HFFc6 (cell line): ENCODE data around the gene AMER2. TPM values are rescaled to one million over a fixed set of nuclear protein-coding genes. Genes with fewer than 3 reads are reported as not detected.

Experiments used
- DNase-seq: peaks from one replicate; pipeline ENCODE4 v3.0.0-alpha.2; 2018
- H3K27ac Mint-ChIP-seq: 2 replicates; pipeline ENCODE4 v1.8.0; 2020; ENCODE audit warnings: mild to moderate bottlenecking, mixed read lengths
- H3K27me3 Mint-ChIP-seq: 2 replicates; pipeline ENCODE4 v1.8.0; 2021; ENCODE audit warnings: mild to moderate bottlenecking, moderate library complexity, mixed read lengths; ENCODE audit not compliant: insufficient read depth
- H3K36me3 Mint-ChIP-seq: 2 replicates; pipeline ENCODE4 v1.8.0; 2021; ENCODE audit warnings: low read depth, mixed read lengths
- H3K4me1 Mint-ChIP-seq: 2 replicates; pipeline ENCODE4 v1.8.0; 2020; ENCODE audit warnings: low read depth, mixed read lengths
- H3K4me3 Mint-ChIP-seq: 2 replicates; pipeline ENCODE4 v1.8.0; 2020; ENCODE audit warnings: mild to moderate bottlenecking, moderate library complexity, mixed read lengths
- H3K9me3 Mint-ChIP-seq: 2 replicates; pipeline ENCODE4 v1.8.0; 2020; ENCODE audit warnings: mild to moderate bottlenecking, mixed read lengths
- CTCF ChIP-seq: fragments of 200-600 bp; sonication (generic); IDR thresholded peaks from 2 replicates; pipeline ENCODE4 v1.5.0; 2021; ENCODE audit warnings: antibody characterized with exemption, mild to moderate bottlenecking
- total RNA-seq, 6 experiments: library from RNA; stranded (reverse); fragmentation: NEBNext Ultra II Directional; extraction: Animal tissue kit (Norgen Biotek cat#: 25700); gene quantifications; 2 replicates in 1 of 6; 3 replicates in 5 of 6; pipeline ENCODE4 v1.2.3, GENCODE V29; 2021

AMER2 gene
- total RNA-seq, 6 experiments from 2014 or later = not detected

DNA sequence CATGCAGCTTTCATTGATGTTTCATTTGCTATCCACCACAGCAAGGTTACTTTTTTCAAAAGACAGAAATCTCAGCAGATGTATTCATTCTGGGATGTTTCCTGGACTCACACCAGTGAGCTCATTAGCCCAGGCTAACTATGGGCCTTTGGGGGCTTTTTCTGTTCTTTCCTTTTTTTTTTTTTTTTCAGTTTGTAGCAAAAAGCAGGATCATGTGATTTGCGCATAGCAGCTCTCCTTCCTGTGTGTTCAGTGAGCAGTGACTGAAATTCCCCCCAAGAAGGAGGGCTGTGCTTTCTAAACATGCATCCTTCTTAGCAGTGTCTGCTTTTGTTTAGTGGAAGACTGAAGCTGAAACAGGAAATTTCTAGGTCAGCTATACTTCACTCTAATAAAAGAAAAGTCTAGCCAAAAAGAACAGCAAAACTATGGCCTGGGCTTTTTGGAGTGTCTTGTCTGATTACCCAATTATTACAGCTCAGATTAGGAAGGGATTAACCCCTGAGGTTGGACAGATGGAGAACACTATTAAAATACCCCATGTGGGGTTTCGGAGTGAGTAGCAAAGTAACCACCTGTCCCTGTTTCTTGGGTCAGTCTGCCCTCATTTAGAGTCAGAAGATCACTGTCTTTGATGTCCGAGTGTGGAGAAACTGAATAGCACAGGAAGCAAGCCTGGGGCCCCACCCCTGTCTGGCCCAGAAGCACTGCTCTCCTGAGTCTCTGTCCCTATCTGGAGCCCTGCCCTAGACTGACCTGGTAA lies 8.9 kb upstream of the AMER2 start:
- no peaks in the 10 kb centered on the region for H3K36me3 Mint-ChIP-seq
- DNase-seq = no peak
- no peaks in the 10 kb centered on the region for H3K4me1 Mint-ChIP-seq
- peaks cover 25% of the 10 kb centered on the region for H3K27me3 Mint-ChIP-seq
- H3K27ac Mint-ChIP-seq = no peak overlapping the region
- no peak for TF ChIP-seq CTCF
- no peak overlapping the region for H3K4me3 Mint-ChIP-seq
- H3K9me3 Mint-ChIP-seq = no peaks in the 10 kb centered on the region

DNA sequence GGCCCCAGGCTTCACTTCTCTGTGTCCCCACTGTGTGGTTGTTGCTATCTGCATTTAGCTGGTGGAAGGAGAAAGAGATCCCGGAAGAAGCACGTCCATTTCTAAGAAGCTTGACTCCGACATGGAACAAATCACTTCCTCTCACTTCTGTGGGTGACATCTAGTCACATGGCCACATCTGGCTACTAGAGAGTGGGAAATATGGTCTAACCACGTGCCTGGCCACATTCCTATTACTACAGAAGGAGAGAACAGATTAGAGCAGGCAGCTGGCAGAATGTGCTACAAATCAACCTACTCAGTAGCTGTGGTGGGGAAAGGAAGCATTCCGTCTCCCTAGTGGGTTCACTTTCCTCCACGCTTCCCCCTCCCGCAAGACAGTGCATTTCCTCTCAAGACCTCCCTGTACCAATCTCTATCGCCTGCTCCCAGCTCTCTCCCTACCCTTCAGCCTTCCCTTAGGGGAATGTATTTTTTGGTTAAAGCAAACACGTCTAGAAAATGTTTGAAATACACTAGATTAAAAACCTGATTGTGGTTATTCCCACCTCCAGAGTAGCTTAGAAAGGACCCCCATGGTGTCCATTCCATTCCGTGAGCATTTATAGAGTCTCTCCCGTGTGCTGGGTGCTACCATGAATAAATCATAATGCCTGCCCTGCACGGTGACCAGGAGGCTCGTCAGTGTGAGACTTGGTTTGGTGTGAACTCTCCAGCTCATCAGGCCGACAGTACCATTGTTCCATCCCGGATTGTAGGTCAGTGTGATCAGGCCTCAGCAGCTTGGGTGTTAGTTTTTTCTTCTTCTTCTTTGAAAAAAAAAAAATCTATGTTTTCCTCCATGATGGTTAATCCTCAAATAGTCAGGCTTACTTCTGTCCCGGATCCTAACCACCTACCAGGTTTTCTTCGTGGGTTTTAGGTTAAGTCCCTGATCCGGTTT lies 8.0 kb upstream of the AMER2 start:
- Mint-ChIP-seq H3K4me3 (no peak overlapping the region), H3K4me1 (no peaks in the 10 kb centered on the region), H3K9me3 (no peaks in the 10 kb centered on the region), H3K27me3 (peaks cover 26% of the 10 kb centered on the region), H3K27ac (no peak overlapping the region), H3K36me3 (no peaks in the 10 kb centered on the region)
- no peak for DNase-seq
- TF ChIP-seq CTCF = no peak

DNA sequence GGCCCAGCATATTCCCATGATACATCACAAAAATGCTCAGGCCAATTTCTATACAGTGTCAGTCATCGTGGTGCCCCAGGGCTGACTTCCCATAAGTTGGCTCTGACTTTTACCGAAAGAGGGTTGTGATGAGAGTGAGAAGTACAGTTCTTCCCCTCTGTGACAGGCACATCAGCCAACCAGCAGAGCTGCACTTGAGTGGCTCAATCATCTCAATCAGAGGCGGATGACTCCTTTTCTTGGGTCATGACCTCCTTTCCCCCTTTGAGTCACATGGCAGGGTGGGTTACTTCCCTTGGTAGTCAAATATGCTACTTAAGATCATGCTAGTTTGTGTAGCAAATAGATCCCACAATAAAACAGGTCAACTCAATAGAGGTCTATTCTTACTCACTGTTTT lies 6.9 kb upstream of the AMER2 start:
- Mint-ChIP-seq H3K4me1 (no peaks in the 10 kb centered on the region), H3K36me3 (no peaks in the 10 kb centered on the region), H3K27ac (no peak overlapping the region), H3K4me3 (no peak overlapping the region), H3K27me3 (peaks cover 27% of the 10 kb centered on the region), H3K9me3 (no peaks in the 10 kb centered on the region)
- TF ChIP-seq CTCF = no peak
- no peak for DNase-seq

DNA sequence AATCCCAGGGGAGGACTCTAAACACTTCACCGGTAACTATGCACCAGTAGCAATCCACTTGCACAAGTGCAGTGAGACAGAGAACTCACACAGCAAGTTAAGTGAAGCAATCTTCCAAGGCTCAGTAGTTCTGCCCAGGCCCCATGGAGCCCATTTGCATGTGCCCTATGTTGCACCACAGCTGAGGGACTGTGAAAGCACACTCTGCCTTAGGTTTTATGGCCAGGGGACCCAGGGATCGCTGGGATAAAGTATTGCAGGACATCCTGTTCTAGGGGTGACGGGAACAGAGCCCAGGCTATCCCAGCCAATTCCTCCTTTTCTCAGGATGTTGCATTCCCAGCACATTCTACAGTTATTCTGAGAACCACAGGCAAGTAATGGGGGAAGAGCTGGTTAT lies 6.0 kb upstream of the AMER2 start:
- no peaks in the 10 kb centered on the region for H3K4me1 Mint-ChIP-seq
- peaks cover 32% of the 10 kb centered on the region for H3K27me3 Mint-ChIP-seq
- no peak for TF ChIP-seq CTCF

GRCh38 chr13:25177636-25178035 lies 5.5 kb upstream of the AMER2 start:
- DNase-seq = no peak
- H3K9me3 Mint-ChIP-seq = no peaks in the 10 kb centered on the region
- no peaks in the 10 kb centered on the region for H3K4me1 Mint-ChIP-seq
- no peaks in the 10 kb centered on the region for H3K36me3 Mint-ChIP-seq
- peaks cover 35% of the 10 kb centered on the region for H3K27me3 Mint-ChIP-seq
- TF ChIP-seq CTCF = no peak
- no peak overlapping the region for H3K4me3 Mint-ChIP-seq
- no peak overlapping the region for H3K27ac Mint-ChIP-seq

More for the DNA sequence above, 6.0 kb upstream of the AMER2 start:
- H3K9me3 Mint-ChIP-seq = no peaks in the 10 kb centered on the region
- H3K4me3 Mint-ChIP-seq = no peak overlapping the region
- no peak overlapping the region for H3K27ac Mint-ChIP-seq
- no peak for DNase-seq
- H3K36me3 Mint-ChIP-seq = no peaks in the 10 kb centered on the region
